Measurements from ENCODE around the gene PCNX3. TPM values are rescaled to one million over a fixed set of nuclear protein-coding genes. Genes with fewer than 3 reads are reported as not detected.

PCNX3 gene
- total and polyA plus RNA-seq, 2 donors (not counting 1 experiment from before 2014, with no cell fraction given): 8.0 to 14.7 TPM

DNA sequence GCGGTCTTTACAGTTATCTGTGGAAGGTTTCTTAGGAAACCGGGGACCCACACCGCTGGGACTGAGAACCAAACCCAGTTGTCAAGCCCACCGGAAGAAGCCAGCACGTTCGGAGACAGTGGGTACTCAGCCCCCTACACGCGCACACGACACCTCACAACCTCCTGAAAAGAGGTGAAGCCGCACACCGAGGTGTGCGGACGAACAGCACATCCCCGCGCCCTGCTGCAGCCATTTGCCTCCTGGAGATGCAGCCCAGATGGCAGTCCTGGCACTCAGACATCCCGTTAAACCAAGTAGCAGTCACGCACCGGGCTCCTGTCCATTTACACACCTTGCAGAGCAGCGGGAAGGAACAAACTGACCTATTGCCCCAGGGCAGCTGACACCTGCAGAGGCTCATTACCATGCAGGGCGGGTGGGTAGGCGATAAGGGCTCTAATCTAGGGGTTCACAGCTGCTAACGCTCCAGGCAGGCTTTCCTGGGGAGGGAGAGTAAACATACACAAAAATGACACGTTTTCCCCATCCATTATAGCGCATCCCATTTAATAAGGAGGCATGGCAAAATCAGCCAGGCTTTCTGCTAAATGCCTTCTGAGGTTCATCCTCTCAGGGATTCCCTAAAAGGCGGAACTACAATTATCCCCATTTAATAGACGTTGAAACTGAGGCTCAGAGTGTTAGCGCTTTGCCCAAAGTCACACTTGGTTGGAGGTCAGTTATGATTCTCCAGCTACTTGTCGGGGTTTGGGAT lies 40.6 kb upstream of the PCNX3 start:
- H3K27me3 ChIP-seq (ENCODE audit: control insufficient read depth, insufficient read depth, low read length): no peaks in the 10 kb centered on the region
- no peaks in the 10 kb centered on the region for H3K9me3 ChIP-seq (ENCODE audit: control insufficient read depth, insufficient read depth, low read depth, low read length)
- H3K4me3 ChIP-seq (replicated peaks in 1 of 4; ENCODE audit: control extremely low read depth in 1 of 4, insufficient read depth in 1 of 4, low read depth in 3 of 4, low read length in 4 of 4): peak overlapping the region; percentile 33 to 61 (median 44)
- no peak overlapping the region for H3K9ac ChIP-seq (ENCODE audit: insufficient read depth, low read length)
- H3K36me3 ChIP-seq (ENCODE audit: control insufficient read depth, insufficient read depth, low read length): peaks cover 8% of the 10 kb centered on the region
- H3K4me2 ChIP-seq (ENCODE audit: extremely low read depth, insufficient read depth, low read length): peak overlapping the region; percentile 79
- no peak overlapping the region for H2AFZ ChIP-seq (ENCODE audit: low read length)
- DNase-seq (ENCODE audit: low read depth in 2 of 2): peak in 1 of 2 donors; percentile 24
- H3K79me2 ChIP-seq (ENCODE audit: control insufficient read depth, insufficient read depth, low read length): peaks cover 37% of the 10 kb centered on the region
- TF ChIP-seq, protein P1, sequence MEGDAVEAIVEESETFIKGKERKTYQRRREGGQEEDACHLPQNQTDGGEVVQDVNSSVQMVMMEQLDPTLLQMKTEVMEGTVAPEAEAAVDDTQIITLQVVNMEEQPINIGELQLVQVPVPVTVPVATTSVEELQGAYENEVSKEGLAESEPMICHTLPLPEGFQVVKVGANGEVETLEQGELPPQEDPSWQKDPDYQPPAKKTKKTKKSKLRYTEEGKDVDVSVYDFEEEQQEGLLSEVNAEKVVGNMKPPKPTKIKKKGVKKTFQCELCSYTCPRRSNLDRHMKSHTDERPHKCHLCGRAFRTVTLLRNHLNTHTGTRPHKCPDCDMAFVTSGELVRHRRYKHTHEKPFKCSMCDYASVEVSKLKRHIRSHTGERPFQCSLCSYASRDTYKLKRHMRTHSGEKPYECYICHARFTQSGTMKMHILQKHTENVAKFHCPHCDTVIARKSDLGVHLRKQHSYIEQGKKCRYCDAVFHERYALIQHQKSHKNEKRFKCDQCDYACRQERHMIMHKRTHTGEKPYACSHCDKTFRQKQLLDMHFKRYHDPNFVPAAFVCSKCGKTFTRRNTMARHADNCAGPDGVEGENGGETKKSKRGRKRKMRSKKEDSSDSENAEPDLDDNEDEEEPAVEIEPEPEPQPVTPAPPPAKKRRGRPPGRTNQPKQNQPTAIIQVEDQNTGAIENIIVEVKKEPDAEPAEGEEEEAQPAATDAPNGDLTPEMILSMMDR (conservative IDR thresholded peaks at IDR 0.05 in 1 of 2, IDR thresholded peaks at IDR 0.05 in 1 of 2; ENCODE audit: low read depth in 1 of 2, low read length in 2 of 2): no peak
- TF ChIP-seq EZH2 (IDR thresholded peaks at IDR 0.05; ENCODE audit: low read length, missing control alignments): no peak
- peak overlapping the region; percentile 59 for H3K27ac ChIP-seq (ENCODE audit: insufficient read depth, low read length)
- peaks cover 46% of the 10 kb centered on the region for H3K4me1 ChIP-seq (ENCODE audit: control insufficient read depth, extremely low read depth, insufficient read depth, low read length)
- H4K20me1 ChIP-seq (ENCODE audit: control insufficient read depth, extremely low read depth, insufficient read depth, low read length): no peaks in the 10 kb centered on the region

DNA sequence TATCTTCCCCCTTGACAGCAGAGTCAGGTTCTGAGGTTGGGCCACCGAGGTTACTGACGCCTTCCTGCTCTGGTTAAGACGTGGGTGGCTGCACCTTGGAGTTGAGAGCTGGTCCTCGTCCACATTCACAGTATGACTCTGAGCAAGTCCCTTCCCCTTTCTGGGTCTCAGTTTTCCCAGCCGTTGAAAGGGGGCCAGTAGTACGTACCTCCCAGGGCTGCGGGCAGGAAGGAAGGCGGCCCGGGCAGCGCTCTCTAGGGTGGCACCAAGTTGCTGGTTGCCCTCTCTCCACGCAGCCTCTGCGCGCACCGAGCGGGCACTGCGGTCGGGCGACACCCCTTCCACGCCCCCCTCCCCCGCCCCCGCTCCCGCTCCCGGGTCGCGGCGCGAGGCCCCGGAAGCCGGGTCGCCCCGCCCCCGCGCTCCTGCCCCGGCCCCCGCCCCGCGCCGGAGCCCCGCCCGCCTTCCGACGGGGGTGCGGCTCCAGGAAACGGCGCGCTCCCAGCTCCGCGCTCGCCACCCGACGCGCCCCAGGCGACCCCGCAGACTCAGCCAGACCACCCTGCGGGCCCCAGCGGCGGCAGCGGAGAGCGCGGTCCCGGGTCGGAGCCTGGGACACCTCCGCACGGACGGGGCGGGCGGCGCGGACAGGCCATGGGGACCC lies 39.9 kb upstream of the PCNX3 start, which contains the start of gene EHBP1L1:
Gene EHBP1L1 (plus strand): TSS at position 486 of the 664 bp plus-strand sequence. CDS start 250 bp downstream, outside the sequence.
- peaks cover 33% of the 10 kb centered on the region for H3K79me2 ChIP-seq (ENCODE audit: control insufficient read depth, insufficient read depth, low read length)
- peak; percentile 38 to 72 for DNase-seq (ENCODE audit: low read depth in 2 of 2)

DNA sequence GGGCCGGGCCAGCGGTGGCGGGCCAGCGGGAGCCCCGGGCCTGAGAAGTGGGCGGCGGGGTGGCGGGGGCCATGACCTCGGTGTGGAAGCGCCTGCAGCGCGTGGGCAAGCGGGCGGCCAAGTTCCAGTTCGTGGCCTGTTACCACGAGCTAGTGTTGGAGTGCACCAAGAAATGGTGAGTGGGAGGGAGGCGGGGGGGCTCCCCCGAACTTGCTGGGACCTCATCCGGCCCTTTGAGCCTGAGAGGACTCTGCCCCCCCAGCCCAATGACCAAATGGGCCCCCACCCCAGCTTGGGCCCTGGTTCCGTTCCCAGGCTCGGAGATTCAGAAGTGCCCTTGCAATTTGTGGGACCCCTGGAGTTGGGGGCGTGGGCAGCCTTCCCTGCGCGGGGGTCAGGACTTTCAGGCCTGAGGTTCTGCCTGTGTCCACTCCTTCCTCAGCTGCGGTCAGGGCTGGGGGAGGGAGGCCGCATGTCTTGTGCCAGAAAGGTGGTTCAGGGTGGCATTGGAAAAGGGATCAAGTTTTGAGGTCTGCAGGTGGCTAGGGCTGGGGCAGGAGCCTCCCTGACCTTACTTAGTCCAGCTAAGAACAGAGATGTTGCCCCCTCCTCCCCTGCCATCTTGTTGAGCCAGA lies 39.2 kb upstream of the PCNX3 start:
- Histone ChIP-seq H3K27me3 (ENCODE audit: control insufficient read depth, insufficient read depth, low read length) (no peaks in the 10 kb centered on the region), H3K4me1 (ENCODE audit: control insufficient read depth, extremely low read depth, insufficient read depth, low read length) (peaks cover 41% of the 10 kb centered on the region), H3K9ac (ENCODE audit: insufficient read depth, low read length) (peak overlapping the region; percentile 71), H3K9me3 (ENCODE audit: control insufficient read depth, insufficient read depth, low read depth, low read length) (no peaks in the 10 kb centered on the region), H3K4me2 (ENCODE audit: extremely low read depth, insufficient read depth, low read length) (peak overlapping the region; percentile 99), H2AFZ (ENCODE audit: low read length) (no peak overlapping the region), H3K4me3 (replicated peaks in 1 of 4; ENCODE audit: control extremely low read depth in 1 of 4, insufficient read depth in 1 of 4, low read depth in 3 of 4, low read length in 4 of 4) (peak overlapping the region; percentile 55 to 79 (median 60)), H3K27ac (ENCODE audit: insufficient read depth, low read length) (peak overlapping the region; percentile 80), H4K20me1 (ENCODE audit: control insufficient read depth, extremely low read depth, insufficient read depth, low read length) (no peaks in the 10 kb centered on the region), H3K36me3 (ENCODE audit: control insufficient read depth, insufficient read depth, low read length) (peaks cover 18% of the 10 kb centered on the region), H3K79me2 (ENCODE audit: control insufficient read depth, insufficient read depth, low read length) (peaks cover 27% of the 10 kb centered on the region)
- TF ChIP-seq, protein P1 (conservative IDR thresholded peaks at IDR 0.05 in 1 of 2, IDR thresholded peaks at IDR 0.05 in 1 of 2; ENCODE audit: low read depth in 1 of 2, low read length in 2 of 2): no peak
- no peak for TF ChIP-seq EZH2 (IDR thresholded peaks at IDR 0.05; ENCODE audit: low read length, missing control alignments)
- DNase-seq (ENCODE audit: low read depth in 2 of 2): no peak

More for the DNA sequence above, 39.9 kb upstream of the PCNX3 start, which contains the start of gene EHBP1L1:
- peaks cover 46% of the 10 kb centered on the region for H3K4me1 ChIP-seq (ENCODE audit: control insufficient read depth, extremely low read depth, insufficient read depth, low read length)
- H3K4me2 ChIP-seq (ENCODE audit: extremely low read depth, insufficient read depth, low read length): peak within 1 kb of the TSS; percentile 99
- H3K4me3 ChIP-seq (replicated peaks in 1 of 4; ENCODE audit: control extremely low read depth in 1 of 4, insufficient read depth in 1 of 4, low read depth in 3 of 4, low read length in 4 of 4): peak within 1 kb of the TSS; percentile 55 to 79 (median 60)
- H3K27ac ChIP-seq (ENCODE audit: insufficient read depth, low read length): peak within 1 kb of the TSS; percentile 80
- H3K27me3 ChIP-seq (ENCODE audit: control insufficient read depth, insufficient read depth, low read length): no peaks in the 10 kb centered on the region
- H3K36me3 ChIP-seq (ENCODE audit: control insufficient read depth, insufficient read depth, low read length): peaks cover 14% of the 10 kb centered on the region
- no peak for TF ChIP-seq EZH2 (IDR thresholded peaks at IDR 0.05; ENCODE audit: low read length, missing control alignments)
- H4K20me1 ChIP-seq (ENCODE audit: control insufficient read depth, extremely low read depth, insufficient read depth, low read length): no peaks in the 10 kb centered on the region
- H2AFZ ChIP-seq (ENCODE audit: low read length): no peak within 1 kb of the TSS
- no peaks in the 10 kb centered on the region for H3K9me3 ChIP-seq (ENCODE audit: control insufficient read depth, insufficient read depth, low read depth, low read length)
- peak within 1 kb of the TSS; percentile 71 for H3K9ac ChIP-seq (ENCODE audit: insufficient read depth, low read length)
